GM12878 (cell line): ENCODE measurements around the gene SLF2. TPM values are rescaled to one million over a fixed set of nuclear protein-coding genes. Genes with fewer than 3 reads are reported as not detected.

ENCODE experiments used
- ATAC-seq: fragments of 200-7000 bp; cut with Tn5 transposase; 3 replicates; pipeline ENCODE4 v1.9.1; 2020; ENCODE audit warnings: mild to moderate bottlenecking, moderate library complexity
- BruUV-seq: library from RNA; stranded (reverse); fragments of 400-500 nt; replicated peaks from 2 replicates; lab custom pipeline; 2021; lab: Mats Ljungman, UMichigan
- CTCF ChIA-PET: fragments of 300-600 bp; sonication (Branson Sonifier 250); formaldehyde crosslinking; extraction: SDS; loops from one replicate; lab custom pipeline; 2021; ENCODE audit warnings: inconsistent platforms; lab: Yijun Ruan, JAX
- POLR2A ChIA-PET: fragments of 350-600 bp; formaldehyde crosslinking; extraction: SDS; loops from one replicate; lab custom pipeline; 2021; ENCODE audit warnings: inconsistent platforms; lab: Charles Lee
- RAD21 ChIA-PET: fragments of 300-600 bp; sonication (Branson Sonifier 250); formaldehyde crosslinking; loops from one replicate; lab custom pipeline; 2023; ENCODE audit warnings: antibody characterized with exemption; ENCODE audit not compliant: unreplicated experiment; lab: Charles Lee
- SMC1A ChIA-PET: fragments of 300-600 bp; sonication (Branson Sonifier 250); formaldehyde crosslinking; loops from one replicate; lab custom pipeline; 2023; ENCODE audit not compliant: unreplicated experiment, uncharacterized antibody; lab: Charles Lee
- DNase-seq: peaks from one replicate; pipeline ENCODE4 v3.0.0-alpha.2; 2011; ENCODE audit warnings: low read depth, low spot score
- FAIRE-seq: peaks from 3 replicates; lab custom pipeline; 2011; peaks lifted over from hg19 to GRCh38; lab: Jason Lieb, UNC
- H2AFZ ChIP-seq: 2 replicates; pipeline ENCODE4 v1.6.0; 2011; ENCODE audit warnings: low read depth, low read length, control low read depth; ENCODE audit not compliant: control insufficient read depth
- H3K27ac ChIP-seq: 2 replicates; pipeline ENCODE4 v1.5.1; 2011; ENCODE audit warnings: control low read depth; ENCODE audit not compliant: control insufficient read depth, insufficient read depth
- H3K27me3 ChIP-seq, 2 experiments: replicated peaks in 1 of 2; 2 replicates each; pipeline versions ENCODE4 v1.6.0 to v1.6.1; 2011; ENCODE audit warnings: low read length in 1 of 2; ENCODE audit not compliant: control insufficient read depth in 2 of 2, insufficient read depth in 2 of 2
- H3K36me3 ChIP-seq, 2 experiments: 2 replicates each; pipeline ENCODE4 v1.5.1; 2011; ENCODE audit warnings: low read length in 1 of 2; ENCODE audit not compliant: control insufficient read depth in 2 of 2, insufficient read depth in 2 of 2
- H3K4me1 ChIP-seq: 2 replicates; pipeline ENCODE4 v1.6.1; 2011; ENCODE audit warnings: mild to moderate bottlenecking, low read length, moderate library complexity, mixed read lengths; ENCODE audit not compliant: control insufficient read depth, insufficient read depth
- H3K4me2 ChIP-seq: 2 replicates; pipeline ENCODE4 v1.6.0; 2011; ENCODE audit warnings: control low read depth; ENCODE audit not compliant: control insufficient read depth, insufficient read depth
- H3K4me3 ChIP-seq: fragments of 200-600 bp; sonication (generic); 2 replicates; pipeline ENCODE4 v1.5.1; 2016
- H3K79me2 ChIP-seq: 2 replicates; pipeline ENCODE4 v1.6.0; 2011; ENCODE audit warnings: low read length; ENCODE audit not compliant: control insufficient read depth, insufficient read depth
- H3K9ac ChIP-seq: 2 replicates; pipeline ENCODE4 v1.8.0; 2011; ENCODE audit warnings: low read length, control low read depth, mixed read lengths; ENCODE audit not compliant: control insufficient read depth, insufficient read depth
- H3K9me3 ChIP-seq: replicated peaks from 3 replicates; pipeline ENCODE4 v1.5.1; 2011; ENCODE audit warnings: mild to moderate bottlenecking, low read length; ENCODE audit not compliant: control insufficient read depth, insufficient read depth
- H4K20me1 ChIP-seq: 2 replicates; pipeline ENCODE4 v1.6.0; 2011; ENCODE audit not compliant: control insufficient read depth, insufficient read depth
- BCL11A ChIP-seq: IDR thresholded peaks from 2 replicates; pipeline ENCODE4 v1.6.1; 2011; ENCODE audit warnings: low read depth, low read length
- BMI1 ChIP-seq: fragments of 450-650 bp; IDR thresholded peaks from 2 replicates; pipeline ENCODE4 v1.6.1; 2016; ENCODE audit warnings: mild to moderate bottlenecking, moderate library complexity, borderline replicate concordance
- CBFB ChIP-seq: IDR thresholded peaks from 2 replicates; pipeline ENCODE4 v1.6.1; 2016; ENCODE audit warnings: antibody characterized with exemption, low read depth
- E4F1 ChIP-seq: fragments of 450-650 bp; IDR thresholded peaks from 2 replicates; pipeline ENCODE4 v1.6.1; 2018; ENCODE audit warnings: borderline replicate concordance, mild to moderate bottlenecking; ENCODE audit not compliant: partially characterized antibody
- HSF1 ChIP-seq: fragments of 150-350 bp; IDR thresholded peaks from 2 replicates; pipeline ENCODE4 v1.6.1; 2014; ENCODE audit warnings: mild to moderate bottlenecking, low read depth, low read length
- IRF4 ChIP-seq: IDR thresholded peaks from 2 replicates; pipeline ENCODE4 v1.6.1; 2011; ENCODE audit warnings: low read depth, low read length
- IRF5 ChIP-seq: fragments of 450-650 bp; IDR thresholded peaks from 2 replicates; pipeline ENCODE4 v1.6.1; 2017; ENCODE audit warnings: borderline replicate concordance
- NFYA ChIP-seq: IDR thresholded peaks from 2 replicates; pipeline ENCODE4 v1.6.1; 2011; ENCODE audit warnings: low read depth, mild to moderate bottlenecking, low read length, improper control_type of control experiment, borderline replicate concordance
- PML ChIP-seq: IDR thresholded peaks from 2 replicates; pipeline ENCODE4 v1.6.1; 2012; ENCODE audit warnings: low read length, inconsistent platforms
- YY1 ChIP-seq: IDR thresholded peaks from 2 replicates; pipeline ENCODE4 v1.6.1; 2011; ENCODE audit warnings: low read depth, mild to moderate bottlenecking, low read length
- ZNF207 ChIP-seq: fragments of 450-650 bp; IDR thresholded peaks from 2 replicates; pipeline ENCODE4 v1.6.1; 2014; ENCODE audit warnings: antibody characterized with exemption, mild to moderate bottlenecking, borderline replicate concordance
- ZZZ3 ChIP-seq: IDR thresholded peaks from 2 replicates; pipeline ENCODE4 v1.6.1; 2011; ENCODE audit warnings: low read depth; ENCODE audit not compliant: control insufficient read depth, insufficient read length
- WGBS: methylation state at CpG from one replicate; pipeline ENCODE4 v1.1.6; 2016; ENCODE audit warnings: low lambda C conversion rate; ENCODE audit not compliant: insufficient replicate concordance, insufficient coverage; ENCODE audit errors: missing lambda C conversion rate; 5-methylcytosine and 5-hydroxymethylcytosine counted together
- in situ Hi-C: fragments of 300-500 bp; cut with MboI; formaldehyde crosslinking; loops from 9 replicates; pipeline ENCODE4 v1.14.3; 2018; ENCODE audit warnings: mixed read lengths
- intact Hi-C: fragments of 100-400 bp; cut with micrococcal nuclease; formaldehyde crosslinking; loops from one replicate; pipeline ENCODE4 v1.14.2; 2022; ENCODE audit not compliant: unreplicated experiment
- polyA plus RNA-seq, 11 experiments: library from polyadenylated mRNA; depleted of rRNA in 4 of 11; unstranded in 6 of 11; stranded (reverse) in 5 of 11; fragments of >200 nt; fragmentation: Nextera tagmentation in 4 of 11; fragmentation: Illumina TruSeq in 1 of 11; extraction: Ambion mirVana in 4 of 11; extraction: Trizol in 1 of 11; gene quantifications; 1 replicate in 1 of 11; 2 replicates in 10 of 11; pipeline versions ENCODE4 v1.2.1 to v1.2.3, GENCODE V29; 2011 to 2016; ENCODE audit warnings: inconsistent platforms in 2 of 11, missing spikeins in 2 of 11, low read depth in 1 of 11
- total RNA-seq, 4 experiments: library from RNA; depleted of rRNA in 3 of 4; stranded (reverse); fragments of >200 nt in 3 of 4; fragmentation: Illumina TruSeq in 1 of 4; extraction: Trizol in 1 of 4; gene quantifications; 2 replicates each; pipeline versions ENCODE4 v1.2.1 to v1.2.3, GENCODE V29; 2013 to 2021

The SLF2 gene
- total and polyA plus RNA-seq, 10 of the 15 experiments (the other 5 are each of a cell fraction or from before 2014, with no cell fraction given): 3.0 to 25.2 (median 17.9) TPM

GRCh38 chr10:100867261-100867963 lies 45.4 kb upstream of the SLF2 start:
- SMC1A ChIA-PET: interaction anchor here (1.1 kb wide), 1 partner anchor 11 kb away, joined by 3 read pairs; no protein-coding TSS in a partner anchor
- RAD21 ChIA-PET: no interaction called here
- Histone ChIP-seq H3K79me2 (no peaks in the 10 kb centered on the region), H3K27ac (no peak overlapping the region), H3K9me3 (no peaks in the 10 kb centered on the region), H3K4me1 (no peaks in the 10 kb centered on the region), H3K27me3 (peaks cover 4 to 10% of the 10 kb centered on the region in 2 experiments; a peak in 2 of 4 replicates), H4K20me1 (no peaks in the 10 kb centered on the region), H3K9ac (no peak overlapping the region), H2AFZ (no peak overlapping the region), H3K4me2 (no peak overlapping the region), H3K36me3 (no peaks in the 10 kb centered on the region), H3K4me3 (no peak overlapping the region)
- POLR2A ChIA-PET: no interaction called here
- FAIRE-seq (no peak), ATAC-seq (no peak), DNase-seq (no peak)
- intact Hi-C loops: no loop called here
- 15% methylated on average over 8 of the region's 8 CpGs for WGBS
- in situ Hi-C loops: no loop called here
- TF ChIP-seq YY1 (no peak), CBFB (no peak), ZNF207 (no peak), NFYA (no peak), HSF1 (no peak), BMI1 (no peak), IRF5 (no peak), IRF4 (no peak), E4F1 (no peak), ZZZ3 (no peak), BCL11A (no peak), PML (no peak)
- CTCF ChIA-PET: interaction anchor here (1.1 kb wide), 1 partner anchor 11 kb away, joined by 3 read pairs; no protein-coding TSS in a partner anchor
- BruUV-seq: no TSS peak
